IPS-NIHi7 (cell line): ENCODE results near the gene UBFD1.
"Not testable (repeated sequence)": the region's sequence is repeated elsewhere in the genome, so short reads cannot be mapped to it uniquely, and the experiment has no call there.

Experiments used
- DNase-seq: peaks from one replicate; pipeline ENCODE4 v3.0.0; 2012; ENCODE audit warnings: mixed read lengths; ENCODE audit errors: extremely low spot score

The UBFD1 gene

GRCh38 chr16:23608194-23608593 lies 50.7 kb downstream of the UBFD1 start:
- no peak for DNase-seq

- DNase-seq: no peak
Measured at GRCh38 chr16:23609929-23610328, 52.4 kb downstream of the UBFD1 start.

GRCh38 chr16:23610905-23611304 lies 53.4 kb downstream of the UBFD1 start:
- not testable (repeated sequence) for DNase-seq

- no peak for DNase-seq
Measured at GRCh38 chr16:23611936-23612335, 54.4 kb downstream of the UBFD1 start.

GRCh38 chr16:23615805-23616204 lies 58.3 kb downstream of the UBFD1 start:
- no peak for DNase-seq
